GM12891 (cell line): ENCODE data around the gene RNF220.

Experiments
- POLR2A ChIP-seq: IDR thresholded peaks from 2 replicates; pipeline ENCODE4 v1.6.1; 2011; ENCODE audit warnings: low read depth, low read length, control low read depth
- POLR2AphosphoS5 ChIP-seq: IDR thresholded peaks from 2 replicates; pipeline ENCODE4 v1.6.1; 2011; ENCODE audit warnings: low read depth, low read length, control low read depth

DNA sequence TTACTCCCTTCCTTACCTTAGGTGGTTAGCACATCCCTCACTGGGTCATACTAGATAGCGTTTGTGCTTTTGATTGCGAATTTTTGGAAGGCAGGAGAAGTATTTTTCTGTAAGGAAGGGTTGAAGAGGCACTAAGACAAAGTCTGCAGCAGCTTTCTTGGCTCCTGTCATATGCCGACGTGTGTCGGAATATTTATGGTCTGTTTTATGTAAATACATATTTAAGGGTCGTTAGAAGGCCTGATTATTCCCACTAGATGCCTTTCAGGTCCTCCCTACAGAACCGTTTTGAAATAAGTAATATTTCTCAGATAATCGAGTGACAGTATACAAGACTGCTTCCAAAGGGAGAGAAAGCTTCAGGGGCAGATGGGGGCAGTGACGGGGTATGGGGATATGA, 10.0 kb downstream of the RNF220 start:
- TF ChIP-seq POLR2AphosphoS5, result no peak
- TF ChIP-seq POLR2A, result no peak
